ENCODE measurements around the gene GKAP1.
A peak's percentile ranks its signal among the peaks of the same experiment; 100 is the strongest.
"Not testable (repeated sequence)": the region's sequence is repeated elsewhere in the genome, so short reads cannot be mapped to it uniquely, and the experiment has no call there.

GKAP1 gene

GRCh38 chr9:83728591-83729368 is 88.8 kb downstream of the GKAP1 start:
- DNase-seq (ENCODE audit: low read depth in 2 of 2), result not testable (repeated sequence)

DNA sequence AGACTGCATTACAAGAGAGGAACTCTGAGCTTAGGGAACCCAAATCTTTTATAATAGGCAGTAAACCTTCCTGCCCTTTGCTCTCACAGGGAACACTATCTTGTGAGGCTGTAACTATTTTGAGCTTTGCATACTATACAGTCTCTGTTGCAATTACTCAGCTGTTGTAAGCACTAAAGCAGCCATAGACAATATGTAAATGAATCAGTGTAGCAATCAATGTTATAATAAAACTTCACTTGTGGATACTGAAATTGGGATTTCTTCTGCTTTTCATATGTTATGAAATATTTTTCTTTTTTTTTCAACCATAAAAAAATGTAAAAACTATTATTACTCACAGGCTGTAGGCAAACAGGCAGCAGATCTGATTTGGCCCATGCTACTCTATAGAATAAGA is 93.1 kb downstream of the GKAP1 start:
- DNase-seq (ENCODE audit: low read depth in 2 of 2), result no peak

GRCh38 chr9:83722726-83723495 is 94.7 kb downstream of the GKAP1 start:
- no peak for DNase-seq (ENCODE audit: low read depth in 2 of 2)

- no peak for DNase-seq (ENCODE audit: low read depth in 2 of 2)
These were observed 96.1 kb downstream of the GKAP1 start for GRCh38 chr9:83721509-83721908.

DNA sequence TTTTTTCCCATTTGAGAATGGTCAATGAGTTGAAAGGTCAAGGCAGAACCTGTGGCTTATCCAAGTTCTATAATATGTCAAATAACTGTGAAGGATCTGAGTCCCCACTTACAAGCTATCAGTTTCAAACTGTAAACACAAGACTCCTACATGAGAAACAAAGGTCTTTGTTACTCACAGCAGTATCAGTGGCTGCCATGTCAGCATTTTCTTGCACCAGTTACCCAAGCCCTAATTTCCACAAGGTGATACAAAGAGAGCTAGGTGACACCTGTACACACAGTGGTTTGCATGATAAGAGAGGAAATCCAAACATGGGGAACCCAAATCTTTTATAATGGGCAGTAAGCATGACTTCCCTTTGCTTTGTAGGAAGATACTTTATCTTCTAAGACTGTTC is 101.8 kb downstream of the GKAP1 start:
- no peak for DNase-seq (ENCODE audit: low read depth in 2 of 2)

DNA sequence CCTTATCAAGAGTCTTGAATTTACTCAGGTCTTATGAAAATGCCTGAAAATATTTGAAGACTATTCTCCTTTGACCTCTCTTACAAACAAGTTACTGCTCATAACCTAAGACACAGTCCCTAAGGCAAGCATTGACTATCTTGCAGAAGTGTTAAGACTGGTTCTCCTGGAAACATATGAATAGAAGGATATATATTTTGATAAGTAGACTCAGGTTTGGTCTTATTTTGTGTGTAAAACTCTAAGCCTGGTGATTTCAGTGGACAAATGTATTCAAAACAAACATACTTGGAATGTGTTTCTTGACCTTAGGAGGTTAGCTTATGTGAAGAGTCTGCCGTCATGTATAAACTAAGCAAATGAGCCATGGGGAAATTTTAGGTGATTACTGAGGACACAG is 102.3 kb downstream of the GKAP1 start:
- no peak for DNase-seq (ENCODE audit: low read depth in 2 of 2)

GRCh38 chr9:83714329-83714728 is 103.2 kb downstream of the GKAP1 start:
- no peak for DNase-seq (ENCODE audit: low read depth in 2 of 2)

GRCh38 chr9:83708515-83709158 is 108.9 kb downstream of the GKAP1 start:
- peak; percentile 29 to 30 for DNase-seq (ENCODE audit: low read depth in 2 of 2)

DNA sequence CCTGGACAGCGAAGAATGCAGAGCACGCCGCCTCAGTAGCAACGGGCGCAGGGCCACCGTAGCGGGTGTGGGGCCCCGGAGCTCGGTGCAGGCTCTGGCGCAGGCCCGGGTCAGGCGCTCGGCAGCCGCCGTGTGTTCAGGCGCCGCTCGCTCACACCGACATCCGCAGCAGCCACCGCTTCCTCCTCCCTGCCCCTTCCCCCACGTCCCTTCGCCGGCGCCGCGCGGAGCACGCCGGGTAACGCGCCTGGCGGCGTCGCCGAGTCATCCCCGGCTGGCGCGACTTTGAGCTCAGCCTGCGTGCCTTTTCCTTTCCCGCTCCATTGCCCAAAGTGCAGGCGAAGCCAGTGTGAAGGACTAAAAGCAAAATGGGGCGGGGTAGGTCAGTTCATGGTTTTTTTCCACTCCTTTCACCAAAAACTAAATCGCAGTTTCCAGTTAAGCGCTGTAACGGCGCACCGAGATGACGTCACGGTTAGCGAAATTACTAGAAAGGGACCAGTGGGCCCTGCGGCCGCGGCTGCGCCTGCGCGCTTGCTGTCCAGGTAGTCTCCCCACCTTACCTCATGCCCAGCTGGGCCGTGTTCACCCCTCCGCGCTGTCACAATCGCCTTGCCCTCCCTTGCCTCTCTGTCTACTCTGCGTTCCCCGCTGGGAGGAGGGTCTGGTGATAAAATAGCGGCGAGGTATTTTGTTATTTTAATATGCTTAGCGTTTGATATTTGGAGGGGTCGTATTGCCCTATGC is 109.6 kb downstream of the GKAP1 start, which contains the start of gene UBQLN1:
UBQLN1 (minus strand) TSS at position 191 of the 747 bp plus-strand sequence. CDS start 279 bp downstream, outside the sequence.
- peak; percentile 82 to 83 for DNase-seq (ENCODE audit: low read depth in 2 of 2)

DNA sequence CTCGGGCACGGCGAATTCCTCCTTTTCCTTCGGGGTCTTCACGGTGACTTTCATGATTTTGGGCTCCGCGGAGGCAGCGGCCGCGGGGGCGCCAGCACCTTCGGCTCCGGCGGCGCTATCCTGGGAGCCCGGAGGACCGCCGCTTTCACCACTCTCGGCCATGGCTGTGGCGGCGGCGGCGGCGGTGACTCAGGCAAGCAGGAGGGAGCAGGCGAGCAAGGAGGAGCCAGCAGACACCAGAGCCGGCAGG is 110.1 kb downstream of the GKAP1 start:
- DNase-seq (ENCODE audit: low read depth in 2 of 2), result peak; percentile 68 to 71

- peak; percentile 38 to 46 for DNase-seq (ENCODE audit: low read depth in 2 of 2)
These were observed 110.7 kb downstream of the GKAP1 start for GRCh38 chr9:83706676-83707517.

DNA sequence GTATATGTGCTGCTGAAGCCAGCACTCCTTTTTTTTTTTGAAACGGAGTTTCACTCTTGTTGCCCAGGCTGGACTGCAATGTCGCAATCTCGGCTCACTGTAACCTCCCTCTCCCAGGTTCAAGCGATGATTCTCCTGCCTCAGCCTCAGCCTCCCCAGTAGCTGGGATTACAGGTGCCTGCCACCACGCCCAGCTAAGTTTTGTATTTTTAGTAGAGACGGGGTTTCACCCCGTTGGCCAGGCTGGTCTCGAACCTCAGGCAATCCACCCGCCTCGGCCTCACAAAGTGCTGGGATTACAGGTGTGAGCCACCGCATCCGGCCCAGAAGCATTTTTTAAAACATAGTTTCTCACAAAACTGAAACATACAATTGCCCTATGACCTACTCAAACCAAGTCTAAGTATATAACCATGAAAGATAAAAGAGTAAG is 112.3 kb downstream of the GKAP1 start:
- DNase-seq (ENCODE audit: low read depth in 2 of 2), result not testable (repeated sequence)

DNA sequence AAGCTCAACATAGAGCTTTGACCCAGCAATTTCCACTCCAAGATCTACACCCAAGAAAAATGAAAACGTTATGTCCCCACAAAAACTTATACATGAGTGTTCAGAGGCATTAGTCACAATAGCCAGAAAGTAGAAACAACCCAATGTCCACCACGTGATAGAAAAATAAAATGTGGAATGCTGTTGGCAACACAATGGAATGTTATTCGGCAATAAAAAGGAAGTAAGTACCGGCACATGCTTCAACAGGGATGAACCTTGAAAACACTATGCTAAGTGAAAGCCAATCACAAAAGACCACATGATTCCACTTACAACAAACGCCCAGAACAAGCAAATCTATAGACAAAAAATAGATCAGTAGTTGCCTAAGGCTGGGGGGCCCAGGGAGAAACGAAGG is 115.8 kb downstream of the GKAP1 start:
- no peak for DNase-seq (ENCODE audit: low read depth in 2 of 2)

GRCh38 chr9:83701286-83701685 is 116.3 kb downstream of the GKAP1 start:
- DNase-seq (ENCODE audit: low read depth in 2 of 2), result no peak

- no peak for DNase-seq (ENCODE audit: low read depth in 2 of 2)
These were observed 118.0 kb downstream of the GKAP1 start for GRCh38 chr9:83699615-83700014.

DNA sequence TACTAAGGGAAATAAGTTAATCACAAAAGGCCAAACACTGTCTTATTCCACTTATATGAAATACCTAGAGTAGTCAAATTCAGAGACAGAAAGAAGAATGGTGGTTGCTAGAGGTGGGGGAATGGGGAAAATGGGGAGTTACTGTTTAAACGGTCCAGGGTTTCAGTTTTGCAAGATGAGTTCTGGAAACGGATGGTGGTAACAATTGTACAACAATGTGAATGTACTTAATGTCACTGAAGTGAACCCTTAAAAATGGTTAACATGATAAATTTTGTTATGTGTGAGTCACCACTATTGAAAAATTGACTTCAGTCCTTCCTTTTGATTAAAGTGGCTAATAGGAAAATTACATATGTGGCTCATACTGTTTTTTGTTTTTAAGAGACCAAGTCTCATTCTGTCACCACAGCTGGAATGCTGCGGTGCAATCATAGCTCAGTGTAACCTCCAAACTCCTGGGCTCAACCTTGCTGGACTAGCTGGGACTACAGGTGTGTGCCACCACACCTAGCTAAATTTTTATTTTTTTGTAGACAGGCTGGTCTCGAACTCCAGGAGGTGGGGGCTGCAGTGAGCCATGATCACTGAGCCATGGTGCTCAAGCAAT is 118.5 kb downstream of the GKAP1 start:
- no peak for DNase-seq (ENCODE audit: low read depth in 2 of 2)

- no peak for DNase-seq (ENCODE audit: low read depth in 2 of 2)
These were observed 126.1 kb downstream of the GKAP1 start for GRCh38 chr9:83691492-83691891.

All from stimulated activated CD4-positive, alpha-beta T cell treated with anti-CD3 and anti-CD28 coated beads, Interleukin-15, amount 100 ng/mL, for 48 hours (primary cell).